Mucosa of descending colon (tissue), 3 donors: ENCODE measurements around the gene PDE9A. TPM values are rescaled to one million over a fixed set of nuclear protein-coding genes. Genes with fewer than 3 reads are reported as not detected.

Source experiments
- ATAC-seq: fragments of 200-7000 bp; cut with Tn5 transposase; one replicate; pipeline ENCODE4 v1.9.1; 2020; ENCODE audit warnings: mild to moderate bottlenecking, moderate library complexity
- DNase-seq, 3 donors: peaks; one replicate each; pipeline ENCODE4 v3.0.0-alpha.2; 2020
- H3K36me3 ChIP-seq: fragments of 200-600 bp; one replicate; pipeline ENCODE4 v1.8.0; 2021; ENCODE audit warnings: low read depth, mild to moderate bottlenecking
- H3K4me1 ChIP-seq: fragments of 200-600 bp; one replicate; pipeline ENCODE4 v1.8.0; 2021; ENCODE audit warnings: low read depth, mild to moderate bottlenecking
- H3K4me3 ChIP-seq: fragments of 200-600 bp; one replicate; pipeline ENCODE4 v1.8.0; 2021; ENCODE audit warnings: mild to moderate bottlenecking
- H3K9me3 ChIP-seq: fragments of 200-600 bp; one replicate; pipeline ENCODE4 v1.8.0; 2021; ENCODE audit warnings: mild to moderate bottlenecking
- intact Hi-C, 2 donors: fragments of 100-400 bp; cut with DNase I in 1 of 2; cut with micrococcal nuclease in 1 of 2; formaldehyde crosslinking; loops; one replicate each; pipeline versions ENCODE4 v1.11.0 to v1.11.1; 2022; cut with DNase I, micrococcal nuclease
- total RNA-seq, 3 donors: library from RNA; stranded (reverse); fragmentation: NEBNext Ultra II Directional in 2 of 3; extraction: Animal tissue kit (Norgen Biotek cat#: 25700) in 2 of 3; gene quantifications; one replicate each; pipeline versions ENCODE4 v1.2.1 to v1.2.4, GENCODE V29; 2021 to 2023
- TF ChIP-seq, protein P1 (sequence below): fragments of 200-600 bp; IDR thresholded peaks from one replicate; pipeline ENCODE4 v1.8.0; 2022; ENCODE audit warnings: antibody characterized with exemption, mild to moderate bottlenecking
- donor health status: DM: no; HTN: no; CAD: no; lungs with moderate emphysema.
- donor health status: DM: no; HTN: no; CAD: no.
- donor health status: DM: no; HTN: yes; CAD: no.

The PDE9A gene
- total RNA-seq, 3 donors from 2014 or later = 98.4 to 200 (median 167) TPM

DNA sequence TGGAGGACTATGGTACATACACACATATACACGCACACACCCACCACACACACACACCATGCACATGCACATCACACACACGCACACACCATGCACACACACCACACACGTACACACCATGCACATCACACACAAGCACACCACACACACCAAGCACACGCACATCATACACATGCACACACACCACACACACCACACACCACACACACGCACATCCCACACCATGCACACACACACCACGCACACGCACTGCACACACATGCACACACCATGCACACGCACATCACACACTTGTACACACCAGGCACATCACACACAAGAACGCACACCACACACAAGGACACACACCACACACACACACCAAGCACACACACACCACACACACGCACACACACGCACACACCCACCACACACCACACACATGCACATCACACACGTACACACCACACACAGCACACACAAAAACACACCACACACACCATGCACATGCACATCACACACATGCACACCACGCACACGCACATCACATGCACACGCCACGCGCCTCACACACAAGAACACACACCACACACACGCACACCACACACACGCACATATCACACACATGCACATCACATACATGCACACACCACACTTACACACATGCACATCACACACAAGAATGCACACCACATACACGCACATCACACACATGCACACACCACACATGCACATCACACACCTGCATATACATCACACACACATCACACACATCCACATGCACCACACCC is 9.2 kb downstream of the PDE9A start:
- TF ChIP-seq, protein P1, sequence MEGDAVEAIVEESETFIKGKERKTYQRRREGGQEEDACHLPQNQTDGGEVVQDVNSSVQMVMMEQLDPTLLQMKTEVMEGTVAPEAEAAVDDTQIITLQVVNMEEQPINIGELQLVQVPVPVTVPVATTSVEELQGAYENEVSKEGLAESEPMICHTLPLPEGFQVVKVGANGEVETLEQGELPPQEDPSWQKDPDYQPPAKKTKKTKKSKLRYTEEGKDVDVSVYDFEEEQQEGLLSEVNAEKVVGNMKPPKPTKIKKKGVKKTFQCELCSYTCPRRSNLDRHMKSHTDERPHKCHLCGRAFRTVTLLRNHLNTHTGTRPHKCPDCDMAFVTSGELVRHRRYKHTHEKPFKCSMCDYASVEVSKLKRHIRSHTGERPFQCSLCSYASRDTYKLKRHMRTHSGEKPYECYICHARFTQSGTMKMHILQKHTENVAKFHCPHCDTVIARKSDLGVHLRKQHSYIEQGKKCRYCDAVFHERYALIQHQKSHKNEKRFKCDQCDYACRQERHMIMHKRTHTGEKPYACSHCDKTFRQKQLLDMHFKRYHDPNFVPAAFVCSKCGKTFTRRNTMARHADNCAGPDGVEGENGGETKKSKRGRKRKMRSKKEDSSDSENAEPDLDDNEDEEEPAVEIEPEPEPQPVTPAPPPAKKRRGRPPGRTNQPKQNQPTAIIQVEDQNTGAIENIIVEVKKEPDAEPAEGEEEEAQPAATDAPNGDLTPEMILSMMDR = no peak
- no peaks in the 10 kb centered on the region for H3K9me3 ChIP-seq
- no peak for ATAC-seq
- H3K36me3 ChIP-seq = no peaks in the 10 kb centered on the region
- no peak overlapping the region for H3K4me3 ChIP-seq
- intact Hi-C loops = no loop called here
- H3K4me1 ChIP-seq = peaks cover 3% of the 10 kb centered on the region
- peak in 1 of 3 donors; percentile 27 for DNase-seq

DNA sequence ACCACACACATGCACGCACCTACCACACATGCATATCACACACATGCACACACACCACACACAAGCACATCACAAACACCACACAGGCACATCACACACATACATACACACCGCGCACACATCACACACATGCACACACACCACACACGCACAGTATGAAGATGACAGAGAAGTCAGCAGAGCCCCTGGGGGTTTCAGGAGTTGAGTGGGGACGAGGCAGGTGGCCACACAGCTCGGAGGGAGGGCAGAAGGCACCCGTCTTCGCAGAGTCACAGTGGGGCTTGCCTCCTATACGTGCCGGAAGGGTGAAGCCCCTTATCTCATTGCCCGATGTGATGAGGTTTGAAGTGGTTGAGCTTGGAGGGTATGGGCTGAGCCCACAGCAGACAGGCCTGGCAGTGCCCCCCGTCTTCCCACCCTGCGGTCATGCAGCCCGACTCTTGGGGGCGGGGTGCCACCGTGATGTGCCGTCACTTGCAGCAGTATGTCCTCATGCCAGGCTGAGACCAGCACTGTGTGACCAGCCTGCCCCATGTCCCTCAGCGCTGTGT is 9.9 kb downstream of the PDE9A start:
- TF ChIP-seq, protein P1 = no peak
- peaks cover 3% of the 10 kb centered on the region for H3K4me1 ChIP-seq
- ATAC-seq = no peak
- H3K4me3 ChIP-seq = no peak overlapping the region
- H3K9me3 ChIP-seq = no peaks in the 10 kb centered on the region
- DNase-seq = peak in 1 of 3 donors; percentile 33
- intact Hi-C loops = no loop called here
- H3K36me3 ChIP-seq = no peaks in the 10 kb centered on the region

DNA sequence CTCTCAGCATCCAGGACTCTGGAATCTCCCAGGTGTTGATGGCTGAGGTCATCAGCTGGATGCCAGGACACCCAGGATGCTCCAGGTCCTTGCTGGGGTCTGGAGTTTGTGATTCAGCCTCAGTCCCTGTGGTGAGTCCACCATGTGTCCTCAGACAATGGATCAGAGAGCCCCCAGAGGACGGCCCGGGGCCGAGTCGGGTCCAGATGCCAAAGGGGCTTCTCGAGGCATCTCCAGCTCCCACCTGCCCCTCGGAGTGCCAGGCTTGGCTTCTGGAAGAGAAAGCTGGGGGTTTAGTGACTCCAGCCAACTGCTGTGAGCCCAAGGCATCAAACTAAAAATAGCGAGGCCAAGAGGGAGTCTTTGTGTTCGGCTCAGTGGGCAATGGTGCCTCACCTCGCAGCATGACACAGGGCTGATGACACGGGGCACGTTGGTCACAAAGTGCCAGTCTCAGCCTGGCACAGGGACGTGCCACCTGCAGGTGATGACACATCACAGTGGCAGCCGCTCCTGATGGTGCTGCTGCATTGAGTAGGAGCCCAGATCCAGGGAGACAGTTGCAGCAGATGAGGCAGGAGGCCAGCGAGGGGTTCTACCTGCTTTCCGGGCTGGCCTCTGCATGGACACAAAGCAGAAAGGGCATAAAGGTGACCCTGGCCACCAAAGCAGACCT is 10.6 kb downstream of the PDE9A start:
- ATAC-seq = no peak
- Histone ChIP-seq H3K36me3 (no peaks in the 10 kb centered on the region), H3K4me1 (peaks cover 3% of the 10 kb centered on the region), H3K4me3 (no peak overlapping the region), H3K9me3 (no peaks in the 10 kb centered on the region)
- intact Hi-C loops = no loop called here
- DNase-seq = peak in 1 of 3 donors; percentile 29
- TF ChIP-seq, protein P1 = no peak

DNA sequence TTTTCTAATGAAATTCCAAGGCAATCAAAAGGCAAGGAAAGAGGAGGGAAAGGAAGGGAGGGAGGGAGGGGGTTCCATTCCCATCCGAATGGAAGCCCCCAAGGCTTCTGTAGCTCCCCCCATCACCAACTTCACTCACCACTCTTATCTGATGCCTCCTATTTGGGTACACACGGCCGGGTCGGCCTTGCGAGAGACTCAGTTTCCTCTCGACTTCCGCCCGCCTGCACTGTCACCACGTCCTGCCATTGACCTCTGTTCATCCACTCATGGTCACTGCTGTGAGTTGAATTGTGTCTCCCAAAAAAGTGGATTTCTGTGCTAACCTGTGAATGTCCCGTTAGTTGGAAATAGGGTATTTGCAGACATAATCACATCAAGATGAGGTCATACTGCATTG is 11.2 kb downstream of the PDE9A start:
- Histone ChIP-seq H3K36me3 (no peaks in the 10 kb centered on the region), H3K9me3 (no peaks in the 10 kb centered on the region), H3K4me1 (peaks cover 3% of the 10 kb centered on the region), H3K4me3 (no peak overlapping the region)
- ATAC-seq (no peak), DNase-seq (peak in 1 of 3 donors; percentile 42)
- intact Hi-C loops = no loop called here
- TF ChIP-seq, protein P1 = no peak

DNA sequence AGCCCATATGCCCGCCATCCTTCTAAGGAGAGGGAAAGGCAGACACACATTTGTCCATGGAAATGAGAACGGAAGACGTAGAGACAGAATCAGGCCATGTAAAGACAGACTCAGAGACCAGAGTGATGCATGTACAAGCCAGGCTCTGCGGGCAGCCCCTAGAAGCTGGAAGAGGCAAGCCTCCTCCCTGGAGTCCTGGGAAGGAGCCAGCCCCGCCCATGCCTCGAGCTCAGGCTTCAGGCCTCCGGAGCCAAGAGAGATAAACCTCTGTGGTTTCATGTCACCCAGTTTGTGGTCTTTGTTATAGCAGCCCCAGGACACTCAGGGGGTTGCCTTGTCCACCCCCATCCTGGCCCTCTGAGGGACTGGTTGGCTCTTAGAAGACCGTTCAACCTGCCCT is 11.6 kb downstream of the PDE9A start:
- Histone ChIP-seq H3K9me3 (no peaks in the 10 kb centered on the region), H3K4me3 (no peak overlapping the region), H3K36me3 (no peaks in the 10 kb centered on the region), H3K4me1 (peaks cover 3% of the 10 kb centered on the region)
- TF ChIP-seq, protein P1 = no peak
- ATAC-seq (no peak), DNase-seq (peak in 2 of 3 donors; percentile 26 to 48)
- intact Hi-C loops = no loop called here
